GM23338 (cell line): ENCODE data around the gene SRPK2.

Experiments used
- CTCF ChIP-seq, 2 experiments: fragments of 200-600 bp in 1 of 2; sonication (generic) in 1 of 2; conservative IDR thresholded peaks; 2 replicates each; pipeline versions ENCODE4 v1.5.1 to v1.6.1; 2016 to 2017; ENCODE audit warnings: antibody characterized with exemption in 2 of 2, low read depth in 2 of 2, mild to moderate bottlenecking in 2 of 2, moderate library complexity in 1 of 2
- EZH2 ChIP-seq: fragments of 200-600 bp; sonication (generic); IDR thresholded peaks from one replicate; pipeline ENCODE4 v1.8.0; 2017; ENCODE audit warnings: antibody characterized with exemption, mild to moderate bottlenecking, low read depth; ENCODE audit not compliant: unreplicated experiment
- EZH2phosphoT487 ChIP-seq: fragments of 200-600 bp; sonication (generic); IDR thresholded peaks from one replicate; pipeline ENCODE4 v1.8.1; 2018; ENCODE audit warnings: antibody characterized with exemption; ENCODE audit not compliant: unreplicated experiment
- JUNB ChIP-seq: IDR thresholded peaks from one replicate; pipeline ENCODE4 v1.6.1; 2016; ENCODE audit warnings: antibody characterized with exemption; ENCODE audit not compliant: unreplicated experiment
- NANOG ChIP-seq: IDR thresholded peaks from 2 replicates; pipeline ENCODE4 v1.6.1; 2016; ENCODE audit warnings: antibody characterized with exemption, borderline replicate concordance
- POLR2AphosphoS5 ChIP-seq: IDR thresholded peaks from 2 replicates; pipeline ENCODE4 v1.6.1; 2016; ENCODE audit warnings: antibody characterized with exemption, low read depth
- REST ChIP-seq: IDR thresholded peaks from one replicate; pipeline ENCODE4 v1.6.1; 2018; ENCODE audit warnings: antibody characterized with exemption; ENCODE audit not compliant: unreplicated experiment
- ZNF114 ChIP-seq: fragments of 250-450 bp; sonication (Bioruptor Pico); IDR thresholded peaks from 2 replicates; pipeline ENCODE4 v1.5.0; 2020; ENCODE audit warnings: mild to moderate bottlenecking, moderate library complexity
- TF ChIP-seq, protein P1 (sequence below): fragments of 250-450 bp; sonication (Bioruptor Pico); IDR thresholded peaks from 2 replicates; pipeline ENCODE4 v1.5.0; 2020; ENCODE audit warnings: mild to moderate bottlenecking, moderate library complexity

GRCh38 chr7:105268056-105268455 lies 120.7 kb downstream of the SRPK2 start:
- TF ChIP-seq POLR2AphosphoS5, result no peak
- TF ChIP-seq CTCF (conservative IDR thresholded peaks at IDR 0.05; ENCODE audit: low read depth in 2 of 2), result no peak
- TF ChIP-seq EZH2, result no peak
- TF ChIP-seq REST, result no peak
- TF ChIP-seq, protein P1, sequence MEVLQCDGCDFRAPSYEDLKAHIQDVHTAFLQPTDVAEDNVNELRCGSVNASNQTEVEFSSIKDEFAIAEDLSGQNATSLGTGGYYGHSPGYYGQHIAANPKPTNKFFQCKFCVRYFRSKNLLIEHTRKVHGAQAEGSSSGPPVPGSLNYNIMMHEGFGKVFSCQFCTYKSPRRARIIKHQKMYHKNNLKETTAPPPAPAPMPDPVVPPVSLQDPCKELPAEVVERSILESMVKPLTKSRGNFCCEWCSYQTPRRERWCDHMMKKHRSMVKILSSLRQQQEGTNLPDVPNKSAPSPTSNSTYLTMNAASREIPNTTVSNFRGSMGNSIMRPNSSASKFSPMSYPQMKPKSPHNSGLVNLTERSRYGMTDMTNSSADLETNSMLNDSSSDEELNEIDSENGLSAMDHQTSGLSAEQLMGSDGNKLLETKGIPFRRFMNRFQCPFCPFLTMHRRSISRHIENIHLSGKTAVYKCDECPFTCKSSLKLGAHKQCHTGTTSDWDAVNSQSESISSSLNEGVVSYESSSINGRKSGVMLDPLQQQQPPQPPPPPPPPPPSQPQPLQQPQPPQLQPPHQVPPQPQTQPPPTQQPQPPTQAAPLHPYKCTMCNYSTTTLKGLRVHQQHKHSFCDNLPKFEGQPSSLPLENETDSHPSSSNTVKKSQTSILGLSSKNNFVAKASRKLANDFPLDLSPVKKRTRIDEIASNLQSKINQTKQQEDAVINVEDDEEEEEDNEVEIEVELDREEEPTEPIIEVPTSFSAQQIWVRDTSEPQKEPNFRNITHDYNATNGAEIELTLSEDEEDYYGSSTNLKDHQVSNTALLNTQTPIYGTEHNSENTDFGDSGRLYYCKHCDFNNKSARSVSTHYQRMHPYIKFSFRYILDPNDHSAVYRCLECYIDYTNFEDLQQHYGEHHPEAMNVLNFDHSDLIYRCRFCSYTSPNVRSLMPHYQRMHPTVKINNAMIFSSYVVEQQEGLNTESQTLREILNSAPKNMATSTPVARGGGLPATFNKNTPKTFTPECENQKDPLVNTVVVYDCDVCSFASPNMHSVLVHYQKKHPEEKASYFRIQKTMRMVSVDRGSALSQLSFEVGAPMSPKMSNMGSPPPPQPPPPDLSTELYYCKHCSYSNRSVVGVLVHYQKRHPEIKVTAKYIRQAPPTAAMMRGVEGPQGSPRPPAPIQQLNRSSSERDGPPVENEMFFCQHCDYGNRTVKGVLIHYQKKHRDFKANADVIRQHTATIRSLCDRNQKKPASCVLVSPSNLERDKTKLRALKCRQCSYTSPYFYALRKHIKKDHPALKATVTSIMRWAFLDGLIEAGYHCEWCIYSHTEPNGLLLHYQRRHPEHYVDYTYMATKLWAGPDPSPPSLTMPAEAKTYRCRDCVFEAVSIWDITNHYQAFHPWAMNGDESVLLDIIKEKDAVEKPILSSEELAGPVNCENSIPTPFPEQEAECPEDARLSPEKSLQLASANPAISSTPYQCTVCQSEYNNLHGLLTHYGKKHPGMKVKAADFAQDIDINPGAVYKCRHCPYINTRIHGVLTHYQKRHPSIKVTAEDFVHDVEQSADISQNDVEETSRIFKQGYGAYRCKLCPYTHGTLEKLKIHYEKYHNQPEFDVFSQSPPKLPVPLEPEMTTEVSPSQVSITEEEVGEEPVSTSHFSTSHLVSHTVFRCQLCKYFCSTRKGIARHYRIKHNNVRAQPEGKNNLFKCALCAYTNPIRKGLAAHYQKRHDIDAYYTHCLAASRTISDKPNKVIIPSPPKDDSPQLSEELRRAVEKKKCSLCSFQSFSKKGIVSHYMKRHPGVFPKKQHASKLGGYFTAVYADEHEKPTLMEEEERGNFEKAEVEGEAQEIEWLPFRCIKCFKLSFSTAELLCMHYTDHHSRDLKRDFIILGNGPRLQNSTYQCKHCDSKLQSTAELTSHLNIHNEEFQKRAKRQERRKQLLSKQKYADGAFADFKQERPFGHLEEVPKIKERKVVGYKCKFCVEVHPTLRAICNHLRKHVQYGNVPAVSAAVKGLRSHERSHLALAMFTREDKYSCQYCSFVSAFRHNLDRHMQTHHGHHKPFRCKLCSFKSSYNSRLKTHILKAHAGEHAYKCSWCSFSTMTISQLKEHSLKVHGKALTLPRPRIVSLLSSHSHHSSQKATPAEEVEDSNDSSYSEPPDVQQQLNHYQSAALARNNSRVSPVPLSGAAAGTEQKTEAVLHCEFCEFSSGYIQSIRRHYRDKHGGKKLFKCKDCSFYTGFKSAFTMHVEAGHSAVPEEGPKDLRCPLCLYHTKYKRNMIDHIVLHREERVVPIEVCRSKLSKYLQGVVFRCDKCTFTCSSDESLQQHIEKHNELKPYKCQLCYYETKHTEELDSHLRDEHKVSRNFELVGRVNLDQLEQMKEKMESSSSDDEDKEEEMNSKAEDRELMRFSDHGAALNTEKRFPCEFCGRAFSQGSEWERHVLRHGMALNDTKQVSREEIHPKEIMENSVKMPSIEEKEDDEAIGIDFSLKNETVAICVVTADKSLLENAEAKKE, result no peak
- no peak for TF ChIP-seq EZH2phosphoT487
- no peak for TF ChIP-seq JUNB
- TF ChIP-seq NANOG, result no peak
- no peak for TF ChIP-seq ZNF114 (CRISPR knock-in tag)
